HG02870 (cell line): ENCODE measurements around the gene CASP8.

ENCODE experiments used
- ATAC-seq: cut with Tn5 transposase; IDR thresholded peaks from one replicate; pipeline ENCODE4 v1.9.1; 2021; ENCODE audit warnings: mild to moderate bottlenecking, moderate library complexity; ENCODE audit not compliant: unreplicated experiment

The CASP8 gene

DNA sequence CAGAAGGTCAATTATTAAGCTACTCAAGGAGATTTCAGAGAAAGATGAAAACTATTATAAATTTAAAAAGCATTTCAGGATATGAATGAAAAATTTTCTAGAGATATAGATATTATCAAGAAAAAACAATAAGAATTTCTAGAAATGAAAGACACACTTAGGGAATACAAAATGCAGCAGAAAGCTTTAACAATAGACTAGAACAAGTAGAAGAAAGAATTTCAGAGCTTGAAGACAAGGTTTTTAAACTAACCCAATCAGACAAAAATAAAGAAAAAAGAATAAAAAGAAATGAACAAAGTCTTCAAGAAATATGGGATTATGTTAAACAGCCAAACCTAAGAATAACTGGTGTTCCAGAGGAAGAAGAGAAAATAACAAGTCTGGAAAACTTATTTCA is 62.4 kb downstream of the CASP8 start:
- no peak for ATAC-seq

DNA sequence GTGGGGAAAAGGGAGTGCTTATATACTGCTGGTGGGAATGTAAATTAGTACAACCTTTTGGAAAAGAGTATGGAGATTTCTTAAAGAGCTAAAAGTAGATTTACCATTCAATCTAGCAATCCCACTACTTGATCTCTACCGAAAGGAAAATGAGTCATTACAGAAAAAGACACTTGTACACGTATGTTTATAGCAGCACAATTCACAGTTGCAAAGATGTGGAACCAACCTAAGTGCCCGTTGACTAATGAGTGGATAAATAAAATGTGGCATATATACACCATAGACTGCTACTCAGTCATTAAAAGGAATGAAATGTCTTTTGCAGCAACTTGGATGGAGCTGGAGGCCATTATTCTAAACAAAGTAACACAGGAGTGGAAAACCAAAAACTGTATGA is 67.3 kb downstream of the CASP8 start:
- no peak for ATAC-seq

DNA sequence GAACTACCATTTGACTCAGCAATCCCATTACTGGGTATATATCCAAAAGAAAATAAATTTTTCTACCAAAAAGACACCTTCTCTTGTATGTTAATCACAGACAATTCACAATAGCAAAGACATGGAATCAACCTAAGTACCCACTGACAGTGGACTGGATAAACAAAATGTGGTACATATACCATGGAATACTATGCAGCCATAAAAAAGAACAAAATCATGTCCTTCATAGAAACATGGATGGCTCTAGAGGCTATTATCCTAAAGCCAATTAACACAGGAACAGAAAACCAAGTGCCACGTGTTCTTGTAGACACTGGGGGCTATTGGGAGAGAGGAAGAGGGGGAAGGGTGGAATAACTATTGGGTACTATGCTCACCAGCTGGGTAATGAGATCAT is 69.1 kb downstream of the CASP8 start:
- no peak for ATAC-seq
